ENCODE results near the gene GNG5.

GNG5 gene

GRCh38 chr1:84505493-84506001 lies 834 bp downstream of the GNG5 start:
- DNase-seq (ENCODE audit: low spot score) = no peak
- Mint-ChIP-seq H3K4me1 (ENCODE audit: low read depth) (peaks cover 32% of the 10 kb centered on the region), H3K4me3 (peak overlapping the region; percentile 93), H3K36me3 (ENCODE audit: low read depth) (peaks cover 31% of the 10 kb centered on the region), H3K9me3 (peaks cover 12% of the 10 kb centered on the region), H3K27me3 (ENCODE audit: low read depth) (no peaks in the 10 kb centered on the region), H3K27ac (peak overlapping the region; percentile 98)

GRCh38 chr1:84504580-84505492 lies 1.5 kb downstream of the GNG5 start:
- H3K9me3 Mint-ChIP-seq = peaks cover 12% of the 10 kb centered on the region
- peak overlapping the region; percentile 92 for H3K4me3 Mint-ChIP-seq
- peaks cover 35% of the 10 kb centered on the region for H3K36me3 Mint-ChIP-seq (ENCODE audit: low read depth)
- no peaks in the 10 kb centered on the region for H3K27me3 Mint-ChIP-seq (ENCODE audit: low read depth)
- peak overlapping the region; percentile 94 for H3K27ac Mint-ChIP-seq
- peaks cover 35% of the 10 kb centered on the region for H3K4me1 Mint-ChIP-seq (ENCODE audit: low read depth)
- no peak for DNase-seq (ENCODE audit: low spot score)

GRCh38 chr1:84502927-84503326 lies 3.5 kb downstream of the GNG5 start:
- Mint-ChIP-seq H3K9me3 (no peaks in the 10 kb centered on the region), H3K4me1 (ENCODE audit: low read depth) (peaks cover 37% of the 10 kb centered on the region), H3K36me3 (ENCODE audit: low read depth) (peaks cover 35% of the 10 kb centered on the region), H3K27ac (no peak overlapping the region), H3K27me3 (ENCODE audit: low read depth) (no peaks in the 10 kb centered on the region), H3K4me3 (peak overlapping the region; percentile 15)
- no peak for DNase-seq (ENCODE audit: low spot score)

- no peak overlapping the region for H3K4me3 Mint-ChIP-seq
- peaks cover 59% of the 10 kb centered on the region for H3K36me3 Mint-ChIP-seq (ENCODE audit: low read depth)
- H3K4me1 Mint-ChIP-seq (ENCODE audit: low read depth) = peaks cover 10% of the 10 kb centered on the region
- no peak for DNase-seq (ENCODE audit: low spot score)
- H3K9me3 Mint-ChIP-seq = no peaks in the 10 kb centered on the region
- H3K27ac Mint-ChIP-seq = no peak overlapping the region
- H3K27me3 Mint-ChIP-seq (ENCODE audit: low read depth) = no peaks in the 10 kb centered on the region
Observed at GRCh38 chr1:84497631-84498275, 8.6 kb downstream of the GNG5 start.

- peaks cover 67% of the 10 kb centered on the region for H3K36me3 Mint-ChIP-seq (ENCODE audit: low read depth)
- no peak overlapping the region for H3K27ac Mint-ChIP-seq
Observed at GRCh38 chr1:84496498-84496897, 9.9 kb downstream of the GNG5 start.

GRCh38 chr1:84493747-84494146 lies 12.6 kb downstream of the GNG5 start:
- Mint-ChIP-seq H3K9me3 (no peaks in the 10 kb centered on the region), H3K27ac (no peak overlapping the region), H3K27me3 (ENCODE audit: low read depth) (no peaks in the 10 kb centered on the region), H3K4me1 (ENCODE audit: low read depth) (peaks cover 2% of the 10 kb centered on the region), H3K36me3 (ENCODE audit: low read depth) (peaks cover 69% of the 10 kb centered on the region), H3K4me3 (no peak overlapping the region)
- no peak for DNase-seq (ENCODE audit: low spot score)

More at GRCh38 chr1:84496498-84496897, 9.9 kb downstream of the GNG5 start:
- H3K4me1 Mint-ChIP-seq (ENCODE audit: low read depth) = peaks cover 10% of the 10 kb centered on the region
- DNase-seq (ENCODE audit: low spot score) = no peak
- no peaks in the 10 kb centered on the region for H3K9me3 Mint-ChIP-seq
- no peak overlapping the region for H3K4me3 Mint-ChIP-seq
- no peaks in the 10 kb centered on the region for H3K27me3 Mint-ChIP-seq (ENCODE audit: low read depth)

- no peak overlapping the region for H3K27ac Mint-ChIP-seq
- H3K4me3 Mint-ChIP-seq = no peak overlapping the region
- no peaks in the 10 kb centered on the region for H3K27me3 Mint-ChIP-seq (ENCODE audit: low read depth)
- no peaks in the 10 kb centered on the region for H3K9me3 Mint-ChIP-seq
- H3K4me1 Mint-ChIP-seq (ENCODE audit: low read depth) = no peaks in the 10 kb centered on the region
- H3K36me3 Mint-ChIP-seq (ENCODE audit: low read depth) = peaks cover 63% of the 10 kb centered on the region
- DNase-seq (ENCODE audit: low spot score) = no peak
Observed at GRCh38 chr1:84492726-84493125, 13.7 kb downstream of the GNG5 start.

- Mint-ChIP-seq H3K36me3 (ENCODE audit: low read depth) (peaks cover 63% of the 10 kb centered on the region), H3K4me1 (ENCODE audit: low read depth) (peaks cover 7% of the 10 kb centered on the region), H3K27ac (no peak overlapping the region), H3K9me3 (no peaks in the 10 kb centered on the region), H3K4me3 (no peak overlapping the region), H3K27me3 (ENCODE audit: low read depth) (no peaks in the 10 kb centered on the region)
- no peak for DNase-seq (ENCODE audit: low spot score)
Observed at GRCh38 chr1:84489766-84490165, 16.6 kb downstream of the GNG5 start.

GRCh38 chr1:84488107-84488506 lies 18.3 kb downstream of the GNG5 start:
- H3K27ac Mint-ChIP-seq = no peak overlapping the region
- H3K9me3 Mint-ChIP-seq = no peaks in the 10 kb centered on the region
- no peaks in the 10 kb centered on the region for H3K27me3 Mint-ChIP-seq (ENCODE audit: low read depth)
- no peak overlapping the region for H3K4me3 Mint-ChIP-seq
- H3K4me1 Mint-ChIP-seq (ENCODE audit: low read depth) = peaks cover 7% of the 10 kb centered on the region
- peaks cover 63% of the 10 kb centered on the region for H3K36me3 Mint-ChIP-seq (ENCODE audit: low read depth)
- no peak for DNase-seq (ENCODE audit: low spot score)

GRCh38 chr1:84481317-84481716 lies 25.1 kb downstream of the GNG5 start:
- Mint-ChIP-seq H3K27ac (no peak overlapping the region), H3K4me3 (peak overlapping the region; percentile 0), H3K27me3 (ENCODE audit: low read depth) (peaks cover 16% of the 10 kb centered on the region), H3K36me3 (ENCODE audit: low read depth) (peaks cover 57% of the 10 kb centered on the region), H3K9me3 (peaks cover 21% of the 10 kb centered on the region), H3K4me1 (ENCODE audit: low read depth) (peaks cover 30% of the 10 kb centered on the region)
- no peak for DNase-seq (ENCODE audit: low spot score)

GRCh38 chr1:84480650-84481049 lies 25.7 kb downstream of the GNG5 start:
- H3K4me1 Mint-ChIP-seq (ENCODE audit: low read depth) = peaks cover 27% of the 10 kb centered on the region
- no peak for DNase-seq (ENCODE audit: low spot score)
- H3K4me3 Mint-ChIP-seq = peak overlapping the region; percentile 39
- peaks cover 21% of the 10 kb centered on the region for H3K9me3 Mint-ChIP-seq
- H3K27me3 Mint-ChIP-seq (ENCODE audit: low read depth) = peaks cover 20% of the 10 kb centered on the region
- H3K36me3 Mint-ChIP-seq (ENCODE audit: low read depth) = peaks cover 52% of the 10 kb centered on the region
- no peak overlapping the region for H3K27ac Mint-ChIP-seq

GRCh38 chr1:84479998-84480397 lies 26.4 kb downstream of the GNG5 start:
- H3K9me3 Mint-ChIP-seq = peaks cover 21% of the 10 kb centered on the region
- peaks cover 27% of the 10 kb centered on the region for H3K4me1 Mint-ChIP-seq (ENCODE audit: low read depth)
- H3K27ac Mint-ChIP-seq = peak overlapping the region; percentile 99
- DNase-seq (ENCODE audit: low spot score) = no peak
- H3K4me3 Mint-ChIP-seq = peak overlapping the region; percentile 100
- H3K36me3 Mint-ChIP-seq (ENCODE audit: low read depth) = peaks cover 47% of the 10 kb centered on the region
- H3K27me3 Mint-ChIP-seq (ENCODE audit: low read depth) = peaks cover 27% of the 10 kb centered on the region

GRCh38 chr1:84478876-84479868 lies 27.2 kb downstream of the GNG5 start, which contains the start of gene RPF1:
Gene RPF1 (plus strand): TSS chr1:84479266. CDS start chr1:84479282, 16 bp downstream.
- Mint-ChIP-seq H3K9me3 (peaks cover 21% of the 10 kb centered on the region), H3K4me1 (ENCODE audit: low read depth) (peaks cover 27% of the 10 kb centered on the region), H3K27ac (peak within 1 kb of the TSS; percentile 99), H3K36me3 (ENCODE audit: low read depth) (peaks cover 40% of the 10 kb centered on the region), H3K4me3 (peak within 1 kb of the TSS; percentile 100), H3K27me3 (ENCODE audit: low read depth) (peaks cover 34% of the 10 kb centered on the region)
- peak; percentile 70 for DNase-seq (ENCODE audit: low spot score)

Data from T-helper 2 cell treated with Interferon-gamma antibody and Interleukin-4, amounts not matched to agents 5 μg/mL and 100 μg/mL, for 36 hours (primary cell).